Mesenchymal stem cell (in vitro differentiated cells and primary cell): ENCODE measurements around the gene NUMB.

ENCODE experiments used
- DNase-seq: peaks from one replicate; pipeline ENCODE4 v3.0.0-alpha.2; 2013
- H2AFZ ChIP-seq: one replicate; pipeline ENCODE4 v1.6.1; 2013; ENCODE audit warnings: low read depth, mild to moderate bottlenecking, control low read depth, inconsistent platforms, low read length, moderate library complexity
- H2AK5ac ChIP-seq: 2 replicates; pipeline ENCODE4 v1.6.1; 2013; ENCODE audit warnings: low read length, moderate library complexity, mild to moderate bottlenecking, inconsistent platforms; ENCODE audit not compliant: severe bottlenecking
- H2BK120ac ChIP-seq: one replicate; pipeline ENCODE4 v1.6.1; 2013; ENCODE audit warnings: low read depth, mild to moderate bottlenecking, inconsistent platforms, low read length, moderate library complexity
- H2BK12ac ChIP-seq, 2 experiments: one replicate each; pipeline ENCODE4 v1.6.1; 2013; ENCODE audit warnings: inconsistent platforms in 2 of 2, low read length in 2 of 2, mild to moderate bottlenecking in 2 of 2, moderate library complexity in 2 of 2, control low read depth in 1 of 2
- H2BK15ac ChIP-seq: one replicate; pipeline ENCODE4 v1.6.1; 2013; ENCODE audit warnings: mild to moderate bottlenecking, low read depth, inconsistent platforms; ENCODE audit not compliant: poor library complexity, severe bottlenecking
- H2BK5ac ChIP-seq: 2 replicates; pipeline ENCODE4 v1.6.1; 2013; ENCODE audit warnings: low read depth, mild to moderate bottlenecking, low read length, control low read depth, inconsistent platforms; ENCODE audit not compliant: poor library complexity, severe bottlenecking
- H3K14ac ChIP-seq, 2 experiments: one replicate each; pipeline ENCODE4 v1.6.1; 2013; ENCODE audit warnings: inconsistent platforms in 2 of 2, low read length in 2 of 2, control low read depth in 1 of 2, mild to moderate bottlenecking in 1 of 2, moderate library complexity in 1 of 2
- H3K18ac ChIP-seq, 2 experiments: one replicate each; pipeline ENCODE4 v1.6.1; 2013; ENCODE audit warnings: inconsistent platforms in 2 of 2, low read length in 2 of 2, control low read depth in 1 of 2, low read depth in 1 of 2, mild to moderate bottlenecking in 1 of 2
- H3K23ac ChIP-seq, 2 experiments: one replicate each; pipeline ENCODE4 v1.6.1; 2013; ENCODE audit warnings: inconsistent platforms in 2 of 2, low read length in 2 of 2, mild to moderate bottlenecking in 2 of 2, moderate library complexity in 2 of 2, control low read depth in 1 of 2
- H3K27ac ChIP-seq: 2 replicates; pipeline ENCODE4 v1.5.1; 2013; ENCODE audit warnings: mild to moderate bottlenecking, moderate library complexity, low read length, control low read depth, inconsistent platforms; ENCODE audit not compliant: poor library complexity, severe bottlenecking
- H3K27me3 ChIP-seq, 2 experiments: 2 replicates each; pipeline versions ENCODE4 v1.6.1 to v1.7.0; 2013; ENCODE audit warnings: low read length in 2 of 2, mild to moderate bottlenecking in 2 of 2, moderate library complexity in 2 of 2, control low read depth in 1 of 2, inconsistent platforms in 1 of 2; ENCODE audit not compliant: control insufficient read depth in 1 of 2, insufficient read depth in 1 of 2
- H3K36me3 ChIP-seq, 2 experiments: 2 replicates each; pipeline versions ENCODE4 v1.6.1 to v1.7.0; 2013; ENCODE audit warnings: low read length in 2 of 2, control low read depth in 1 of 2, inconsistent platforms in 1 of 2, low read depth in 1 of 2, mild to moderate bottlenecking in 1 of 2; ENCODE audit not compliant: insufficient read depth in 2 of 2, control insufficient read depth in 1 of 2
- H3K4ac ChIP-seq, 2 experiments: one replicate each; pipeline ENCODE4 v1.6.1; 2013; ENCODE audit warnings: inconsistent platforms in 2 of 2, low read length in 2 of 2, mild to moderate bottlenecking in 2 of 2, moderate library complexity in 2 of 2, control low read depth in 1 of 2, low read depth in 1 of 2
- H3K4me1 ChIP-seq: 2 replicates; pipeline ENCODE4 v1.6.1; 2013; ENCODE audit warnings: low read depth, low read length, control low read depth; ENCODE audit not compliant: control insufficient read depth, insufficient read depth
- H3K4me2 ChIP-seq: 2 replicates; pipeline ENCODE4 v1.6.1; 2013; ENCODE audit warnings: low read length, mild to moderate bottlenecking, inconsistent platforms; ENCODE audit not compliant: poor library complexity, severe bottlenecking
- H3K4me3 ChIP-seq, 2 experiments: 2 replicates each; pipeline versions ENCODE4 v1.5.1 to v1.7.0; 2013; ENCODE audit warnings: low read length in 2 of 2, mild to moderate bottlenecking in 2 of 2, control low read depth in 1 of 2, low read depth in 1 of 2; ENCODE audit not compliant: insufficient read depth in 1 of 2
- H3K79me1 ChIP-seq: replicated peaks from 2 replicates; pipeline ENCODE4 v1.6.1; 2013; ENCODE audit warnings: mild to moderate bottlenecking, control low read depth, low read length, inconsistent platforms; ENCODE audit not compliant: poor library complexity, severe bottlenecking
- H3K9ac ChIP-seq: 2 replicates; pipeline ENCODE4 v1.7.0; 2013; ENCODE audit warnings: mild to moderate bottlenecking, low read length, moderate library complexity
- H3K9me3 ChIP-seq: 2 replicates; pipeline ENCODE4 v1.7.0; 2013; ENCODE audit warnings: mild to moderate bottlenecking, low read length; ENCODE audit not compliant: control insufficient read depth
- H4K8ac ChIP-seq: one replicate; pipeline ENCODE4 v1.6.1; 2013; ENCODE audit warnings: inconsistent platforms, mild to moderate bottlenecking, low read length, moderate library complexity
- H4K91ac ChIP-seq: one replicate; pipeline ENCODE4 v1.6.1; 2013; ENCODE audit warnings: mild to moderate bottlenecking, low read length, inconsistent platforms
- WGBS: methylation state at CpG from one replicate; pipeline ENCODE4 v1.1.7; 2013; ENCODE audit warnings: mixed read lengths; 5-methylcytosine and 5-hydroxymethylcytosine counted together

The NUMB gene

GRCh38 chr14:73261520-73262426 lies 196.6 kb downstream of the NUMB start:
- no peak overlapping the region for H3K9ac ChIP-seq
- H2BK5ac ChIP-seq: no peak overlapping the region
- H3K36me3 ChIP-seq: peaks cover 0 to 78% of the 10 kb centered on the region in 2 experiments
- no peak overlapping the region for H3K27ac ChIP-seq
- H3K18ac ChIP-seq: no peak overlapping the region
- H3K4me3 ChIP-seq: no peak overlapping the region
- no peak for DNase-seq
- H4K91ac ChIP-seq: no peak overlapping the region
- no peaks in the 10 kb centered on the region for H3K9me3 ChIP-seq
- no peak overlapping the region for H2AK5ac ChIP-seq
- H3K4me2 ChIP-seq: no peak overlapping the region
- no peak overlapping the region for H2BK15ac ChIP-seq
- H3K27me3 ChIP-seq: no peaks in the 10 kb centered on the region
- H2BK12ac ChIP-seq: no peak overlapping the region
- H3K14ac ChIP-seq: no peak overlapping the region
- 92% methylated on average over 15 of the region's 15 CpGs for WGBS
- H3K79me1 ChIP-seq: peaks cover 2% of the 10 kb centered on the region
- H3K4me1 ChIP-seq: no peaks in the 10 kb centered on the region
- H2AFZ ChIP-seq: no peak overlapping the region
- no peak overlapping the region for H4K8ac ChIP-seq
- H2BK120ac ChIP-seq: no peak overlapping the region
- no peak overlapping the region for H3K4ac ChIP-seq
- H3K23ac ChIP-seq: no peak overlapping the region

GRCh38 chr14:73261075-73261474 lies 197.3 kb downstream of the NUMB start:
- no peak overlapping the region for H3K4me2 ChIP-seq
- WGBS: 84% methylated on average over 6 of the region's 6 CpGs
- H3K18ac ChIP-seq: no peak overlapping the region
- no peak overlapping the region for H2BK15ac ChIP-seq
- H2BK12ac ChIP-seq: no peak overlapping the region
- no peak overlapping the region for H4K91ac ChIP-seq
- no peaks in the 10 kb centered on the region for H3K4me1 ChIP-seq
- H3K79me1 ChIP-seq: peaks cover 2% of the 10 kb centered on the region
- H3K9ac ChIP-seq: no peak overlapping the region
- no peak overlapping the region for H3K4ac ChIP-seq
- H3K9me3 ChIP-seq: no peaks in the 10 kb centered on the region
- no peak overlapping the region for H2AFZ ChIP-seq
- H4K8ac ChIP-seq: no peak overlapping the region
- peaks cover 0 to 71% of the 10 kb centered on the region in 2 experiments for H3K36me3 ChIP-seq
- no peak overlapping the region for H3K4me3 ChIP-seq
- H3K23ac ChIP-seq: no peak overlapping the region
- H2AK5ac ChIP-seq: no peak overlapping the region
- H2BK120ac ChIP-seq: no peak overlapping the region
- no peak overlapping the region for H3K27ac ChIP-seq
- no peak for DNase-seq
- H3K27me3 ChIP-seq: no peaks in the 10 kb centered on the region
- no peak overlapping the region for H2BK5ac ChIP-seq
- H3K14ac ChIP-seq: no peak overlapping the region

- no peak overlapping the region for H3K18ac ChIP-seq
- no peak overlapping the region for H3K4me2 ChIP-seq
- H2BK15ac ChIP-seq: no peak overlapping the region
- WGBS: 83% methylated on average over 11 of the region's 11 CpGs
- H2AFZ ChIP-seq: no peak overlapping the region
- H3K4ac ChIP-seq: no peak overlapping the region
- no peak overlapping the region for H2BK12ac ChIP-seq
- H3K14ac ChIP-seq: no peak overlapping the region
- no peak for DNase-seq
- H3K9me3 ChIP-seq: no peaks in the 10 kb centered on the region
- H2BK5ac ChIP-seq: no peak overlapping the region
- no peak overlapping the region for H3K27ac ChIP-seq
- H3K4me3 ChIP-seq: no peak overlapping the region
- H3K27me3 ChIP-seq: no peaks in the 10 kb centered on the region
- no peaks in the 10 kb centered on the region for H3K4me1 ChIP-seq
- H2BK120ac ChIP-seq: no peak overlapping the region
- no peak overlapping the region for H4K8ac ChIP-seq
- H3K36me3 ChIP-seq: peaks cover 0 to 73% of the 10 kb centered on the region in 2 experiments
- no peak overlapping the region for H3K23ac ChIP-seq
- H3K9ac ChIP-seq: no peak overlapping the region
- H4K91ac ChIP-seq: no peak overlapping the region
- H3K79me1 ChIP-seq: peaks cover 2% of the 10 kb centered on the region
- H2AK5ac ChIP-seq: no peak overlapping the region
Observed at GRCh38 chr14:73260574-73260973, 197.8 kb downstream of the NUMB start.

- peaks cover 3 to 74% of the 10 kb centered on the region in 2 experiments for H3K36me3 ChIP-seq
- H3K9ac ChIP-seq: no peak overlapping the region
- DNase-seq: no peak
- no peak overlapping the region for H4K91ac ChIP-seq
- H4K8ac ChIP-seq: no peak overlapping the region
- H3K14ac ChIP-seq: no peak overlapping the region
- H3K79me1 ChIP-seq: peaks cover 2% of the 10 kb centered on the region
- H3K27ac ChIP-seq: no peak overlapping the region
- H2AK5ac ChIP-seq: no peak overlapping the region
- H2AFZ ChIP-seq: no peak overlapping the region
- H3K18ac ChIP-seq: no peak overlapping the region
- H3K4ac ChIP-seq: no peak overlapping the region
- H3K4me2 ChIP-seq: no peak overlapping the region
- H3K23ac ChIP-seq: no peak overlapping the region
- H2BK120ac ChIP-seq: no peak overlapping the region
- no peak overlapping the region for H2BK5ac ChIP-seq
- H3K4me3 ChIP-seq: no peak overlapping the region
- whole genome bisulfite sequencing: 78% methylated on average over 9 of the region's 9 CpGs
- no peaks in the 10 kb centered on the region for H3K9me3 ChIP-seq
- H2BK12ac ChIP-seq: no peak overlapping the region
- H3K4me1 ChIP-seq: no peaks in the 10 kb centered on the region
- no peak overlapping the region for H2BK15ac ChIP-seq
- no peaks in the 10 kb centered on the region for H3K27me3 ChIP-seq
Observed at GRCh38 chr14:73259837-73260236, 198.5 kb downstream of the NUMB start.
